Astrocyte (in vitro differentiated cells and primary cell): Measurements from ENCODE around the gene SPTBN1. TPM values are rescaled to one million over a fixed set of nuclear protein-coding genes. Genes with fewer than 3 reads are reported as not detected.

ENCODE experiments used
- DNase-seq: peaks from one replicate; pipeline ENCODE4 v3.0.0-alpha.2; 2010; ENCODE audit warnings: low read depth
- FAIRE-seq: peaks from 2 replicates; lab custom pipeline; 2011; peaks lifted over from hg19 to GRCh38; lab: Jason Lieb, UNC
- H2AFZ ChIP-seq: 2 replicates; pipeline ENCODE4 v1.6.0; 2012; ENCODE audit warnings: low read depth, low read length, inconsistent platforms
- H3K27ac ChIP-seq: 2 replicates; pipeline ENCODE4 v1.5.1; 2011; ENCODE audit warnings: low read depth, low read length, inconsistent platforms
- H3K27me3 ChIP-seq: 2 replicates; pipeline ENCODE4 v1.6.0; 2011; ENCODE audit warnings: low read length, inconsistent platforms; ENCODE audit not compliant: insufficient read depth
- H3K36me3 ChIP-seq: 2 replicates; pipeline ENCODE4 v1.5.1; 2011; ENCODE audit warnings: low read length, inconsistent platforms; ENCODE audit not compliant: insufficient read depth
- H3K4me1 ChIP-seq: 2 replicates; pipeline ENCODE4 v1.5.1; 2011; ENCODE audit warnings: low read length, inconsistent platforms; ENCODE audit not compliant: insufficient read depth
- H3K4me2 ChIP-seq: 2 replicates; pipeline ENCODE4 v1.6.0; 2012; ENCODE audit warnings: low read length, inconsistent platforms
- H3K4me3 ChIP-seq: 2 replicates; pipeline ENCODE4 v1.5.1; 2011; ENCODE audit warnings: low read depth, mild to moderate bottlenecking, low read length, inconsistent platforms; ENCODE audit not compliant: insufficient read depth
- H3K79me2 ChIP-seq: 2 replicates; pipeline ENCODE4 v1.6.0; 2012; ENCODE audit warnings: mild to moderate bottlenecking, low read length, inconsistent platforms; ENCODE audit not compliant: insufficient read depth
- H3K9ac ChIP-seq: 2 replicates; pipeline ENCODE4 v1.6.0; 2012; ENCODE audit warnings: mild to moderate bottlenecking, low read length, inconsistent platforms
- H3K9me3 ChIP-seq: 2 replicates; pipeline ENCODE4 v1.5.1; 2012; ENCODE audit warnings: low read depth, mild to moderate bottlenecking, low read length, inconsistent platforms; ENCODE audit not compliant: insufficient read depth
- H4K20me1 ChIP-seq: 2 replicates; pipeline ENCODE4 v1.6.0; 2012; ENCODE audit warnings: low read length, inconsistent platforms; ENCODE audit not compliant: insufficient read depth
- H3K27ac Mint-ChIP-seq: one replicate; pipeline ENCODE4 v1.8.0; 2021; ENCODE audit warnings: mild to moderate bottlenecking, mixed read lengths; ENCODE audit not compliant: unreplicated experiment
- H3K27me3 Mint-ChIP-seq: one replicate; pipeline ENCODE4 v1.8.0; 2021; ENCODE audit warnings: low read depth, mixed read lengths; ENCODE audit not compliant: unreplicated experiment
- H3K36me3 Mint-ChIP-seq: one replicate; pipeline ENCODE4 v1.8.0; 2021; ENCODE audit warnings: low read depth, mixed read lengths; ENCODE audit not compliant: unreplicated experiment
- H3K4me1 Mint-ChIP-seq: one replicate; pipeline ENCODE4 v1.8.0; 2021; ENCODE audit warnings: low read depth, mixed read lengths; ENCODE audit not compliant: unreplicated experiment
- H3K4me3 Mint-ChIP-seq: one replicate; pipeline ENCODE4 v1.8.0; 2021; ENCODE audit warnings: mild to moderate bottlenecking, moderate library complexity, mixed read lengths; ENCODE audit not compliant: unreplicated experiment
- H3K9me3 Mint-ChIP-seq: one replicate; pipeline ENCODE4 v1.8.0; 2021; ENCODE audit warnings: mild to moderate bottlenecking, mixed read lengths; ENCODE audit not compliant: unreplicated experiment
- CTCF ChIP-seq: IDR thresholded peaks from 2 replicates; pipeline ENCODE4 v1.5.1; 2011; ENCODE audit warnings: low read depth, mild to moderate bottlenecking, inconsistent platforms, low read length, moderate library complexity; ENCODE audit not compliant: insufficient read depth
- EZH2 ChIP-seq: IDR thresholded peaks from 2 replicates; pipeline ENCODE4 v1.6.1; 2012; ENCODE audit warnings: mild to moderate bottlenecking, low read length, inconsistent platforms; ENCODE audit not compliant: insufficient read depth
- total RNA-seq: library from RNA; stranded (reverse); gene quantifications from 2 replicates; pipeline ENCODE4 v1.2.1, GENCODE V29; 2021

Gene SPTBN1
- total RNA-seq, 1 donor from 2014 or later = 311 TPM

DNA sequence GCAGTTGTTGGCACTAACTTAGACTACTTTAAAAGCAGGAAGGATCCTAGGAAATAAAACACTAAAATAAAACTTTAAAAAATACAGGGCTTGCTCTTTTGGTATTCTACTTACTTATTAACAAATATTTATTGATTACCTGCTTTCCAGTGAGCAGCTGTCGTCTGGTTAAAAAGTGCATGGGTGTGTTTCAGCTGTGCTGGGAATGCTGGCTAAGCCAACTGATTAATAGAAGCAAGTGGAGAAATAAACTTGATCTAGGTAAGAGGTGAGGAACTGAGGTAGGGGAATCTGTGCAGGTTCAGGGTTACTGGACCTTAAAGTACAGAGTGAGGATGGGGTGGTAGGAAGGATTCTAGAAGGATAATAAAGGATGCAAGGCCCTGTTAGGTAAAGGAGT, 110.8 kb downstream of the SPTBN1 start:
- Histone ChIP-seq H3K36me3 (no peaks in the 10 kb centered on the region), H3K9me3 (no peaks in the 10 kb centered on the region), H3K4me2 (no peak overlapping the region), H3K4me3 (no peak overlapping the region), H3K79me2 (peaks cover 95% of the 10 kb centered on the region), H2AFZ (no peak overlapping the region), H3K27me3 (no peaks in the 10 kb centered on the region), H3K4me1 (peaks cover 39% of the 10 kb centered on the region), H4K20me1 (peaks cover 26% of the 10 kb centered on the region), H3K27ac (no peak overlapping the region), H3K9ac (no peak overlapping the region)
- Mint-ChIP-seq H3K4me1 (peaks cover 48% of the 10 kb centered on the region), H3K27me3 (no peaks in the 10 kb centered on the region), H3K9me3 (no peaks in the 10 kb centered on the region), H3K27ac (no peak overlapping the region), H3K4me3 (no peak overlapping the region), H3K36me3 (peaks cover 4% of the 10 kb centered on the region)
- DNase-seq (no peak), FAIRE-seq (no peak)
- TF ChIP-seq CTCF = no peak
- TF ChIP-seq EZH2 = no peak

DNA sequence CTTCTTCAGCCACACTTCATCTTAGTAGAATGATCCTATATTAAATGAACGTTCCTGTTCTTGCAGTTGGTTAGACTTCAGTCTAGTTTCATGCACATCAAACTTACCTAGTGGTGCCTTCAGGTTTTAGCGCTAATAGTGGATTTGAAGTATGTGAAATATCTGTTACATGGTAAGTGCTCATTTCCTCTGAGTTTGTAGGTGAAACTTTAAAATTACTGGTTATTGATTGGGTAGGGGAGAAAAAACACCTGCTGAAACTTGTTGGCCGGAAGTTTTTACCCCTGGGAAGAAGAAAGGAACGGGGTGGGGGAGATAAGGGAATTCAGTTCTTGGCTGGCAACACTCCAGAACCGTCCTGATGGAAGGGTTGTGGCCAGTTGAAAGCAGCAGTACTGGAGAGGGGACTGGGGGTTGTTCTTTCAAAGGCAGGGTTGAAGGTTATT, 112.8 kb downstream of the SPTBN1 start:
- Mint-ChIP-seq H3K4me1 (peaks cover 62% of the 10 kb centered on the region), H3K27me3 (no peaks in the 10 kb centered on the region), H3K9me3 (no peaks in the 10 kb centered on the region), H3K27ac (peak overlapping the region; percentile 72), H3K4me3 (peak overlapping the region; percentile 35), H3K36me3 (peaks cover 4% of the 10 kb centered on the region)
- Histone ChIP-seq H3K36me3 (no peaks in the 10 kb centered on the region), H3K79me2 (peaks cover 83% of the 10 kb centered on the region), H2AFZ (no peak overlapping the region), H3K9me3 (no peaks in the 10 kb centered on the region), H4K20me1 (peaks cover 16% of the 10 kb centered on the region), H3K27me3 (no peaks in the 10 kb centered on the region), H3K9ac (no peak overlapping the region), H3K4me1 (peaks cover 54% of the 10 kb centered on the region), H3K4me3 (no peak overlapping the region), H3K4me2 (peak overlapping the region; percentile 17), H3K27ac (no peak overlapping the region)
- DNase-seq (no peak), FAIRE-seq (no peak)
- TF ChIP-seq CTCF (no peak), EZH2 (no peak)

GRCh38 chr2:54569745-54570301, 113.7 kb downstream of the SPTBN1 start:
- H3K9ac ChIP-seq = peak overlapping the region; percentile 91
- peaks cover 8% of the 10 kb centered on the region for H4K20me1 ChIP-seq
- FAIRE-seq (no peak), DNase-seq (no peak)
- no peak overlapping the region for H3K4me3 ChIP-seq
- H3K27ac Mint-ChIP-seq = peak overlapping the region; percentile 87
- no peak overlapping the region for H2AFZ ChIP-seq
- no peaks in the 10 kb centered on the region for H3K27me3 ChIP-seq
- peaks cover 9% of the 10 kb centered on the region for H3K36me3 Mint-ChIP-seq
- H3K9me3 ChIP-seq = no peaks in the 10 kb centered on the region
- peaks cover 83% of the 10 kb centered on the region for H3K79me2 ChIP-seq
- H3K36me3 ChIP-seq = no peaks in the 10 kb centered on the region
- peaks cover 63% of the 10 kb centered on the region for H3K4me1 ChIP-seq
- TF ChIP-seq EZH2 (no peak), CTCF (no peak)
- H3K27me3 Mint-ChIP-seq = no peaks in the 10 kb centered on the region
- no peak overlapping the region for H3K4me3 Mint-ChIP-seq
- peaks cover 64% of the 10 kb centered on the region for H3K4me1 Mint-ChIP-seq
- H3K27ac ChIP-seq = peak overlapping the region; percentile 99
- peak overlapping the region; percentile 83 for H3K4me2 ChIP-seq
- no peaks in the 10 kb centered on the region for H3K9me3 Mint-ChIP-seq
